GM20000 (cell line): Measurements from ENCODE around the gene ITPR2.

Source experiments
- DNase-seq: peaks from one replicate; pipeline ENCODE4 v3.0.0; 2012; ENCODE audit warnings: low spot score
- TF ChIP-seq, protein P1 (sequence below): IDR thresholded peaks from 2 replicates; pipeline ENCODE4 v1.5.1; 2012; ENCODE audit warnings: mild to moderate bottlenecking, control low read depth; ENCODE audit errors: extremely low read depth, missing control alignments

Gene ITPR2

DNA sequence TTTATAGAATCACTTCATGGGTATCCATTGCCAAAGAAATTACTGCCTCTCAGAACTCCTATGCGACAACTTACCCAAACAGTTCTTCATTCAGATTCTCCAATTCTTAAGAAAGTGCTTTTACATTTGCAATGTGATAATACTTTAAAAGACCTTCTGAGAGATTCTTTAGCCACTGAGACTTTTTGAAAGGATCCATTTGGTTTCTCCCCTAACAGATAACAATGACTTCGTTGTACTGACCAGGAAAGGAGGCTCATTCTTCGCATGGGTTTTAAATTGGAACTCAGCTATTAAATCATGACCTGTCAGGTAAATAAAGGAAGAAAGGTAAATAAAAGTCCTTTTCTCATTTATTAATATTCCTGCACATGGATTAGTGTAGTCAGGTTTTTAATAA, 14.8 kb downstream of the ITPR2 start:
- no peak for DNase-seq
- TF ChIP-seq, protein P1, sequence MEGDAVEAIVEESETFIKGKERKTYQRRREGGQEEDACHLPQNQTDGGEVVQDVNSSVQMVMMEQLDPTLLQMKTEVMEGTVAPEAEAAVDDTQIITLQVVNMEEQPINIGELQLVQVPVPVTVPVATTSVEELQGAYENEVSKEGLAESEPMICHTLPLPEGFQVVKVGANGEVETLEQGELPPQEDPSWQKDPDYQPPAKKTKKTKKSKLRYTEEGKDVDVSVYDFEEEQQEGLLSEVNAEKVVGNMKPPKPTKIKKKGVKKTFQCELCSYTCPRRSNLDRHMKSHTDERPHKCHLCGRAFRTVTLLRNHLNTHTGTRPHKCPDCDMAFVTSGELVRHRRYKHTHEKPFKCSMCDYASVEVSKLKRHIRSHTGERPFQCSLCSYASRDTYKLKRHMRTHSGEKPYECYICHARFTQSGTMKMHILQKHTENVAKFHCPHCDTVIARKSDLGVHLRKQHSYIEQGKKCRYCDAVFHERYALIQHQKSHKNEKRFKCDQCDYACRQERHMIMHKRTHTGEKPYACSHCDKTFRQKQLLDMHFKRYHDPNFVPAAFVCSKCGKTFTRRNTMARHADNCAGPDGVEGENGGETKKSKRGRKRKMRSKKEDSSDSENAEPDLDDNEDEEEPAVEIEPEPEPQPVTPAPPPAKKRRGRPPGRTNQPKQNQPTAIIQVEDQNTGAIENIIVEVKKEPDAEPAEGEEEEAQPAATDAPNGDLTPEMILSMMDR, result no peak

DNA sequence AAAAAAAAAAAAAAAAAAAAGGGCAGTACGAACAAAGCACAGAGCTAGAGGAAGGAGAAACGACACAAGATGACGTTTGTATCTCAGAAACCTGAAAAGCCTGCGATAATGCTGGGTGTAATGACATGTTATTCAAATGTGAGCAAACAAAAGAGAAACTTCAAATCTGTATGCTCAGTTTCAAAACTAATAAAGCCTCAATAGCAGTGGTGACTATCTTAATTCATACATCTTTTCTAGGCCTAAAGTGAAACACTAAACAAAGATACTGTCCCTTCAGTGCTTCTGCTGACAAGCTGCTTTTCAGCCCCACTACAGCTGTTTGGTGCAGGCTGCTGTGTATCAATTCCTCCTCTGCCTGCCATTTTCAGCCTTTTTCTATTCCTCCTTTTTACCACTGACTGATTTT, 15.8 kb downstream of the ITPR2 start:
- TF ChIP-seq, protein P1, result no peak
- DNase-seq, result peak; percentile 35

DNA sequence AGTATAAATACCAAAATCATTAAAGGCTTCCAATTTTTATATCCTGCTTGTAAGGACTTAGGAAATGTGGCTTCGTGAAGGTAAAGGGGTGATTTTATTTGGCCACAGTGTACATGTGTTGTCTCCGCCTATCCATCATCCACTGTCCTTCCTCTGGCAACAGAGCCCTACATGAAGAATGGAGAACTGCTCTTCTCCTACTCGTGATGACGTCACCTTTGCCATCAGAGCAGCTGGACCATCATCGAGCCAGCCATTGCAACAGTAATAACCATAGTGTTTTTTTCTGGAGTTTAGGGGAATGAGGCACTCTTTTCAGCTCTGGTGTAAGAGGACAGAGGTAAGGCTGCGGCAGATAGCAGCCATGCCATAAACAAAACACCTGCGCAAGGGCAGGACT, 19.2 kb downstream of the ITPR2 start:
- no peak for DNase-seq
- TF ChIP-seq, protein P1, result no peak

DNA sequence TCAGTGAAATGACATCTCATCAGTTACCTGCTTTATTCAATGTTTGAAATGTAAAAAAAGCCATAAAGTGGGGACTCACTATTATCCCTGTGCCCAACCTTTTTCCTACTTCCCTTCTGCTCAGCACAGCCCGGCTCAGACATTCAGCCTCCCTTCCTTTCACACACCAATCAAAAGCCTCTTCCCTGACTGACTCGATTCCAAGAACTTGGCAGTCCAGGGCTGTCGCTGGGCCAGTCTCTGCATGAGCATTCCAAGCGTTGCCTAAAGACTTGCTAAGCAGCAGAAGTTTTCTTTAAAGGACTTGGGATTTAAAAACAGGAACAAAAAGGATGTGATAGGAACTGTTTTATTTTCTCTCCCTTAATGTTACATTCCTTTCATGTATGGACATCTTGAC, 22.7 kb downstream of the ITPR2 start:
- TF ChIP-seq, protein P1, result no peak
- no peak for DNase-seq

DNA sequence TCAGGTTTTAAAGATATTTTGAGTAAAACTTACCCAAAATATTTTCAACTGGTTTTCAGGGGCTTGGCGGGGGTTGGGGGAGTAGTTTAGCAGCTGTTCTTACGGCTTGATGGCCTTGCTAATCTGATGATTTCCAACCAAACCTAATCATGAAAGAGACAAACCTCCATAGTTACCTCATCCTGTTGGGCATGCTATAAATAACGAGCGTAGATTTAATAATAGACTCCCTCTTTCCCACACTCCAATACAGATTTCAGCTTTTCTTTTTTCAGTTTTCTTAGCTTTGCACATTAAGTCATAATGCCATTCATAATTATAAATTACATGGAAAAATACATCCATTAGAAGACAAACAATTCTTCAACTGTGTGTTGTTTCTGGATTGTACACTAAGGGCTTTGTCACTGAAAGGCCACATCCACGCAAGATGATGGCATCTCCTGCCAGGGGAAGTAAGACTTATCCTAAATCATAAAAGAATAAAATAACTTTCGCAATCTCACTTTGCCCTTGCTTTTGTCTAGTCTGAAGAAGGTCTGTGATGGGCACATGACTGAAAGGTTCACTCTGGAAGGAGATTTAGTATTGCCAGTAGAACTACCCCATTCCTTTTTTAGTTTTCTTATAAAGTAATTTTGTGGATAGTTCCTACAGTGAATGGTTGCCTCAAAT, 23.2 kb downstream of the ITPR2 start:
- DNase-seq, result no peak

DNA sequence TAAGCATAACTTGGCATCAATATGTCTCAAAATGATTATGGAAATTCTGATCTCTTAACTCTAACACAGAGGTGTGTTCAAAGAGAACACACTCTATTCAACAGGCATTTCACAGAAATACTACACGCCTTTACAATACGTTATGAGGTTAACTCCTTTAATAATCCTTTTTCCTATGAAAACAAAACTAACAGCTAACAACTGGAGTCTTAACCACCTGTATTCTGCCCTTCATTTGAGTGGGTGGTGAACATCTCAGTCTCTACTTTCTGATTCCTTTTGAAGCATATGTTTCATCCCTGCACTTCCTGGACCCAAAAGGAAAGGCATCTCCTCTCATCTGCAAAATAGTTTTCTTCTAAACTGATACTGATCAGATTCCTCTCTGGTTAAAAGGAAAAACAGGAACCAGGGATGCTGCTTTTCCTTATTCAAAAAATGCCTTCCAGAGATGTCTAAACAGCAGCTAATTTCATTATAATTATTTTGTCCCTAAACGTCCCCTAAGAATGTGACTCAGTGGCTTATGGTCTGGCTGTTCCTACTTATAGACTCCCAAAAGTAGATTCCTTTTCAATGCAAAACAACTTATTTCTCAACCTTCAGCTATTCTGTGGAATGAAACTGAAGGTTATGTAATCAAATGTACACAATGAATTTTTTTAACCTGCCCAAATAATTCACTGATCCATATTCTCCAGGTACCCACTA, 24.1 kb downstream of the ITPR2 start:
- DNase-seq, result no peak
- TF ChIP-seq, protein P1, result no peak

More for the DNA sequence above, 23.2 kb downstream of the ITPR2 start:
- TF ChIP-seq, protein P1, result no peak

DNA sequence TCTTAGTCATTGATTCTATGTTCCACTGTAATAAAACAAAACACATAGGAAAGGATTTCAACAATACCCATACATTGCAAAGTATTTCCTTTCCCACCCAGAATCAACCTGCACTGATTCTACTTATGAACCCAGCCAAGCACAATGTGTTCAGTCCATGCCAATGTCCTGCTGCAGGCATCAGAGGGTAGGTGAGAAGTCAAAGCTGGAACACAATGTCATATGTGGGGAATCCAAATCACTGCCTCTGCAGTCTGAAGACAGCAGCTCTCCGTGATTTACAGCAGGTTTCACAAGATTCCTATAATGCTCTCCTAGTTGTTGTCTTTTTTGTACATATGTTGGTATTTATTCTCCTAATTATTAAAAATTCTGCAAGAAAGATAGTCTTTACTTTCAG, 25.7 kb downstream of the ITPR2 start:
- no peak for DNase-seq
- TF ChIP-seq, protein P1, result no peak
